ENCODE measurements around the gene RNF166. TPM values are rescaled to one million over a fixed set of nuclear protein-coding genes. Genes with fewer than 3 reads are reported as not detected.
A peak's percentile ranks its signal among the peaks of the same experiment; 100 is the strongest.

Gene RNF166
- polyA plus RNA-seq, 3 donors, result 99.3 to 255 (median 120) TPM

DNA sequence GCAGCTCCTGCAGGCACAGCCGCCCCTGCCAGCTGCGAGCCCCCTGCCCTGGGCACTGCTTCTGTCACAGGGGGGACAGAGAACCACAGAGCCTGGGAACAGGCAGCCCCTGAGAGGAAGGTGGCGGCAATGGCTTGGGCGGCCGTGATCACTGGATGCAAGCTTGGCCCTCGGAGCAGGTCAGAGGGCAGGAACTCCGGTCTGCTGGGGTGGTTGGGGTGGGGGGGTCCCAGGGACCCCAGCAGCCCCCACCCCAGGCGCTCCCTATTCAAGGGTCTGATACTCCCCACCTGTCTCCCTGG, 53.5 kb downstream of the RNF166 start:
- H2AFZ ChIP-seq (ENCODE audit: insufficient read depth, low read depth, low read length, poor library complexity, severe bottlenecking), result no peak overlapping the region
- peaks cover 0 to 2% (median 2%) of the 10 kb centered on the region in 3 donors for H3K27me3 Mint-ChIP-seq (ENCODE audit: low read depth in 3 of 3)
- H3K36me3 ChIP-seq (replicated peaks in 1 of 2; ENCODE audit: control insufficient read depth in 1 of 2, insufficient read depth in 2 of 2, low read length in 2 of 2), result peaks cover 13 to 20% of the 10 kb centered on the region in 2 donors
- H3K27ac ChIP-seq (ENCODE audit: low read depth in 1 of 2, low read length in 2 of 2), result no peak overlapping the region
- no peaks in the 10 kb centered on the region for H3K9me3 Mint-ChIP-seq
- no peaks in the 10 kb centered on the region for H3K9me3 ChIP-seq (replicated peaks in 1 of 2; ENCODE audit: control insufficient read depth in 1 of 2, insufficient read depth in 1 of 2, low read length in 2 of 2)
- peaks cover 27% of the 10 kb centered on the region for H3K4me1 Mint-ChIP-seq
- intact Hi-C loops (cut with micrococcal nuclease), result loop anchor here in 1 of 2 donors (5.0 kb wide), 1 partner anchor 35 kb away; the partner anchor contains the start of gene SNAI3
- H3K4me1 ChIP-seq (ENCODE audit: control insufficient read depth in 1 of 2, insufficient read depth in 2 of 2, low read length in 2 of 2), result peaks cover 32 to 40% of the 10 kb centered on the region in 2 donors
- DNase-seq, result no peak
- TF ChIP-seq, protein P1, sequence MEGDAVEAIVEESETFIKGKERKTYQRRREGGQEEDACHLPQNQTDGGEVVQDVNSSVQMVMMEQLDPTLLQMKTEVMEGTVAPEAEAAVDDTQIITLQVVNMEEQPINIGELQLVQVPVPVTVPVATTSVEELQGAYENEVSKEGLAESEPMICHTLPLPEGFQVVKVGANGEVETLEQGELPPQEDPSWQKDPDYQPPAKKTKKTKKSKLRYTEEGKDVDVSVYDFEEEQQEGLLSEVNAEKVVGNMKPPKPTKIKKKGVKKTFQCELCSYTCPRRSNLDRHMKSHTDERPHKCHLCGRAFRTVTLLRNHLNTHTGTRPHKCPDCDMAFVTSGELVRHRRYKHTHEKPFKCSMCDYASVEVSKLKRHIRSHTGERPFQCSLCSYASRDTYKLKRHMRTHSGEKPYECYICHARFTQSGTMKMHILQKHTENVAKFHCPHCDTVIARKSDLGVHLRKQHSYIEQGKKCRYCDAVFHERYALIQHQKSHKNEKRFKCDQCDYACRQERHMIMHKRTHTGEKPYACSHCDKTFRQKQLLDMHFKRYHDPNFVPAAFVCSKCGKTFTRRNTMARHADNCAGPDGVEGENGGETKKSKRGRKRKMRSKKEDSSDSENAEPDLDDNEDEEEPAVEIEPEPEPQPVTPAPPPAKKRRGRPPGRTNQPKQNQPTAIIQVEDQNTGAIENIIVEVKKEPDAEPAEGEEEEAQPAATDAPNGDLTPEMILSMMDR (IDR thresholded peaks at IDR 0.05), result no peak
- H3K4me3 ChIP-seq (replicated peaks in 1 of 3; ENCODE audit: low read depth in 2 of 3, low read length in 3 of 3), result no peak overlapping the region
- H3K79me2 ChIP-seq (ENCODE audit: insufficient read depth, low read length), result peaks cover 31% of the 10 kb centered on the region
- peaks cover 31% of the 10 kb centered on the region for H4K20me1 ChIP-seq (ENCODE audit: insufficient read depth, low read length)
- H3K27me3 ChIP-seq (ENCODE audit: control insufficient read depth in 2 of 2, insufficient read depth in 2 of 2, low read length in 2 of 2), result no peaks in the 10 kb centered on the region
- H3K27ac Mint-ChIP-seq, result no peak overlapping the region
- 94% methylated on average over 2 of the region's 8 CpGs for WGBS (ENCODE audit: insufficient coverage)
- H3K4me2 ChIP-seq (replicated peaks; ENCODE audit: extremely low read depth, low read length, poor library complexity, severe bottlenecking), result no peak overlapping the region
- no peak overlapping the region for H3K9ac ChIP-seq (ENCODE audit: insufficient read depth, low read length, poor library complexity, severe bottlenecking)
- H3K4me3 Mint-ChIP-seq, result no peak overlapping the region
- H3K36me3 Mint-ChIP-seq, result peaks cover 20 to 44% of the 10 kb centered on the region in 2 donors

DNA sequence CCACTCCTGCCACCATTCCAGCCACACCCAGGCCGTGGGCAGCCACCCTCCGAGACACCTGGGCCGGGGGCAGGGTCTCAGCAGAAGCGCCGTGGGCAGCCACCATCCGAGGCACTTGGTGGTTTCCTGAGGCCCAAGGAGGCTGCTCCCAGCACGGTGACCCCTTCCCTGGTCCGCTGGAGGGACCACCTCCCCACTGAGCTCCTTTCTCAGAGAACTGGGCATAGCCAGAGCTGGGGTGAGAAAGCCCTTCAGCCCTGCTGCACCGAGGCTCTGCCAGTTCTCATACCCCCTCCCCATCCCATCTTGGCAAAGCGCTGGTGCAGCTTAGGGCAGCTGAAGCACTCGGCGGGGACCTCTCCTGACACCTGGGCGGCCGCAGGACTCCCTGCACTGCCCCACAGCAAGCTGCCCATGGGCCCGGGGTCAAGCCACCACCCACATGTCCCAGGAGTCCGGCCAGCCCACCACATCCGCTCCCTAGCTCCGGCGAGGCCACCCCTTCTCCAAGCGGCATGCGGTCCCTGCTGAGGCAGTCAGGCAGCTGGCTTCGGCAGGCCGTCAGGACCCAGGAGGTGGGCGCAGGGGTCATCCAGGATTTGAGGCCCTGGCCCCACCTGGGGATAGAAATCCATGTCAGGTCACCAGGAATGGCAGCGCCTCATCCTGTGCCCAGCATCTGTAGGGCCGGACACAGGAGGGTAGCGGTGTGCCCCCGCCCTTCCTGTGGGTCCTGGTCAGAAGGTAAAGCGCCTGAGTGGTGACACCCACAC, 54.0 kb downstream of the RNF166 start:
- intact Hi-C loops (cut with micrococcal nuclease), result loop anchor here (2.0 to 5.0 kb wide), 2 partner anchors 35 kb away; partner anchors contain the start of gene SNAI3 (in 2 of the 2)
- Mint-ChIP-seq H3K4me3 (no peak overlapping the region), H3K4me1 (peaks cover 29% of the 10 kb centered on the region), H3K9me3 (no peaks in the 10 kb centered on the region), H3K36me3 (peaks cover 20 to 42% of the 10 kb centered on the region in 2 donors), H3K27ac (peak overlapping the region; percentile 25 to 95 (median 52)), H3K27me3 (ENCODE audit: low read depth in 3 of 3) (peaks cover 0 to 2% (median 2%) of the 10 kb centered on the region in 3 donors)
- Histone ChIP-seq H4K20me1 (ENCODE audit: insufficient read depth, low read length) (peaks cover 36% of the 10 kb centered on the region), H3K27me3 (ENCODE audit: control insufficient read depth in 2 of 2, insufficient read depth in 2 of 2, low read length in 2 of 2) (no peaks in the 10 kb centered on the region), H3K9me3 (replicated peaks in 1 of 2; ENCODE audit: control insufficient read depth in 1 of 2, insufficient read depth in 1 of 2, low read length in 2 of 2) (no peaks in the 10 kb centered on the region), H3K36me3 (replicated peaks in 1 of 2; ENCODE audit: control insufficient read depth in 1 of 2, insufficient read depth in 2 of 2, low read length in 2 of 2) (peaks cover 18 to 25% of the 10 kb centered on the region in 2 donors), H3K27ac (ENCODE audit: low read depth in 1 of 2, low read length in 2 of 2) (peak overlapping the region; percentile 83 to 97), H3K4me2 (replicated peaks; ENCODE audit: extremely low read depth, low read length, poor library complexity, severe bottlenecking) (peak overlapping the region; percentile 93), H3K79me2 (ENCODE audit: insufficient read depth, low read length) (peaks cover 37% of the 10 kb centered on the region), H3K9ac (ENCODE audit: insufficient read depth, low read length, poor library complexity, severe bottlenecking) (peak overlapping the region; percentile 93), H3K4me1 (ENCODE audit: control insufficient read depth in 1 of 2, insufficient read depth in 2 of 2, low read length in 2 of 2) (peaks cover 37 to 45% of the 10 kb centered on the region in 2 donors), H3K4me3 (replicated peaks in 1 of 3; ENCODE audit: low read depth in 2 of 3, low read length in 3 of 3) (peak overlapping the region in 1 of 3 experiments; percentile 100), H2AFZ (ENCODE audit: insufficient read depth, low read depth, low read length, poor library complexity, severe bottlenecking) (no peak overlapping the region)
- no peak for DNase-seq
- TF ChIP-seq, protein P1 (IDR thresholded peaks at IDR 0.05), result no peak
- 85% methylated on average over 29 of the region's 29 CpGs for WGBS (ENCODE audit: insufficient coverage)

Measured in CD14-positive monocyte (primary cell).